GM18502 (cell line): ENCODE measurements around the gene ARHGEF4.

ENCODE experiments used
- ATAC-seq: cut with Tn5 transposase; IDR thresholded peaks from one replicate; pipeline ENCODE4 v1.9.1; 2021; ENCODE audit warnings: mild to moderate bottlenecking; ENCODE audit not compliant: unreplicated experiment, poor library complexity

ARHGEF4 gene

DNA sequence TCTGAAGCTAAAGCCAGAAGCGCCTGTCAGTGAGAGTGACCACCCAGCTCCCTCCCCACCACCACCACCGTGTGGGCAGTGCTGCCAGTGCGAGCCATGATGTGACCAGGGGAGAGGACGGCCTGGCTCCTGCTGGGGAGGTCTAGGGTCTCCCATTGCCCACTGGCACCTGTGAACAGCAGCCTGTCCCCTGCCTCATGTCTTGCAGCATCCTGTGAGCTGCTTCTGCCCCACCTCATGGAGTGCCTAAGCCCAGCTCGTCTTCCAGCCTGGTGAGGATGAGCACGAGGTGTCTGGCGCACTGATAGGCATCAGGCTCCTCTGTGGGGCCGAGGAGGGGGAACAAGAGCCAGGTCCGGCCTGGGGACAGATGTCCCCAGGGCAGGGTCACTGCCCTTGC lies 195.2 kb downstream of the ARHGEF4 start:
- ATAC-seq = no peak

DNA sequence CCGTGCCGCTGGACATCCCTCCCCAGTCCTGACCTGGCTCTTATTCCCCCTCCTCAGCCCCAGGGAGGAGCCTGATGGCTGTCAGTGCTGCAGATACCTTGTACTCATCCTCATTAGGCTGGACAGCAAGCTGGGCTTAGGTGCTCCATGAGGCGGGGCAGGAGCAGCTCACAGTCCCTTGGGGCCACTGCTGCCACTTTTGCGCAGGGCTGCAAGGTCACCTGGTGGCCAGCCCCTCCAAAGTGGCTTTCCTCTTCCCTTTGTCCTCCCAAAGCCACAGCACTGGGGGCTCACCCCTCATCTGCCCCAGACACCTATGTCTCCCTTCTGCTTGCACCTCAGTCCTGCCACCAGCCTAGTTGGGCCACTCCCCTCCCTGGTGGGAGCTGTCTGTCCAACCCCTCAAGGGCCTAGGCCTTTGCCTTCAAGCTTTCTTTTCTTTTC lies 195.7 kb downstream of the ARHGEF4 start:
- no peak for ATAC-seq

DNA sequence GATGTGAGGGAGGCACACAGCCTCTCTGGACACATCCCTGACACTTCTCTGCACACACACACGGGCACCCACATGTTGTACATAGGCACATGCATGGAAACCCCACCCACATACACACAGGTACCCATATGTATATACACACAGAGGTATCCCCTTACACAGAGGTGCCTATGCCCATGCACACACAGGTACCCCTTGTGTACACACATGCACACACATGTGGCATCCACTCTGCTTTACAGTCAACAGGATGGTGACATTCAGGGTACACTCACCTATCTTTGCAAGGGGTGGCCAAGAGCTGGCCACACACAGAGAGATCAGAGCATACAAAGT lies 197.0 kb downstream of the ARHGEF4 start:
- ATAC-seq = no peak

DNA sequence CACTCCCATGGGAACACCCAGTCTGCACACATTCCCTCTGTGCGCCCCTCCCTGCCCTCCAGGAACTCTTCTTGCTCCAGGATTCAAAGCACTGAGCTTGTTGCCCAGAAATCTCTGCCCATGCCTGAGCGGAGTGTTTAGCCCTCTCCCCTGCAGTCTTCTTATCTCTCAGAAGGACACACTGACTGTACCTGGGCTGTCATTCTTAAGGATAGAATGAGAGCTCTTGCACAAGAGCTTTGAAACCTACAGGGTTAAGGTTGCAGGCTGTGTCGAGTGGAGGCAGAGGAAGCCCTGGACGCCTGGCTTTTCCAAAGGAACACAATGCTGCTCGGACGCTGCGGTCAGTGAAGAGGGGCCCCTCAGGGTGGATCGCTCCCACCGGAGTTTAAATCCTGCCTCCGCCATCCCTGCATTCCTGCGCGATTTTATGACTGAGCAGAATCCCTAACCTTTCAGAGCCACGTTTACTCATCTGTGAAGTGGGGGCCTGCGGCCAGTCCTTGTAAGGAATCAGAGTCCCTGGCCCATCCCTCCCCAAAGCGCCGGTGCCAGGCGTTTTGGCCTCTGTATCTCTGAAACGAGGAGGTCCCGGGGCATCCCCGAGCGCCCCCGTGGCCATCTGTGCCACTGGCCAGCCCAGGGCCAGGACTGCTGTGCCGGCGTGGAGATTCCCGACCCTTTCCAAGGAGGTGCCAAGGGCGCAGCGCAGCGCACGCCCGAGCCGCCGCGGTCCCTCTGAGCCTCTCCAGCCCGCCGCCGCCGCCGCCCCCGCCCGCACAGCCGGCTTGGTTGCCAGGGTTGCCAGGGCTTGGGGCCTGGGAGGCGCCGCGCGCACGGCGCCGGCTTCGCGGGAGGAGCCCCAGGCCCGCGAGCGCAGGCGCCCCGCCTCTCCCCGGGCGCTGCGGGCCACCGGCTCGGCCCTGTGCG lies 197.7 kb downstream of the ARHGEF4 start:
- ATAC-seq = no peak

DNA sequence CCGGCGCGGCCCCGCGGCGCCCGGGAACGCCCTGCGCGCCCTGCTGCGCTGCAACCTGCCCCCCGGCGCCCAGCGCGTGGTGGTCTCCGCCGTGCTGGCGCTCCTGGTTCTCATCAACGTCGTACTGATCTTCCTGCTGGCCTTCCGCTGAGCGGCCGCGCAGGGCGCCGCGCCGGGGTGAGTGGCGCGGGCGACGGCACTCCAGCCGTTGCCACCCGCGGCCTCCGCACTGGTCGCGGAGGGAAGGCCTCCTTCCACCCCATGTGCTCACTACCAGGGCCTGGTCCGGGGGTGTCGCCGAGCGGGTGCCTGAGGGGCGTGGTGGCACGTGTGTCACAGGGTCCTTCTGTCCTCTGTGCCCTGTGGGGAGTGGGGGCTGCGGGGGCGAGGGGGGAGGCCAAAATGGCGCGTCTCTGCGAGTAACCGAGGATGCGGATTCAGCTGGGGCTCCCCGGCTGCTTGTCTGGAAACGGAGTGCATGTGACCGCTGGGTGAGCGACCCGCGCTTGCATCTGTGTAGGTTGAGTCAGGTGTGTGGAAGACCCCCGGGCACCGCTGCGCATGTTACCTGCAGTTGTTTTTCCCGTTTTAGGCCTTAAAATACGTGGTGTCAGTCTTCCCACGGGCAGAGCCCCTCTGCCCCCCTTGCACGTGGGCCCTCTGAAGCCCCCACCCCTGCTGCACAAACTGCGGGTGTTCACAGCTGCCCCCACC lies 198.6 kb downstream of the ARHGEF4 start:
- no peak for ATAC-seq

DNA sequence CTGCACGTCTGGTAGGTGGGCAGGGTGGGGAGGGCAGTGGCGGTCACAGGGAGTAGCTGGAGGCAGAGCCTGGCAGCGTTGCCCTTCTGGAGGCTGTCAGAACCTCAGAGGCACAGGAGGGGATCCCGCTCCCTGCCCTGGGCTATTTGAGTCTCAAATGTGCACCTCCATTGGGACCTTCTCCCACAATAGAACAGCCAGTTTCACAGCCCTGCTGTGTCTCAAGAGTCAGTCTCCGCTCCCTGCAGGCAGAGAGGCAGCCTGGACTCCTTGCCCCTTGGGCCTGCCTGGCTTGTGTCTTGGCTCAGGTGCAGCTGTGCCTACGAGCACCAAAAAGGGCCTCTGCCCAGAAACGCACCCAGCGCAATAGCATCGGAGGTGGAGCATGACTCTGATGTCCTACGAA lies 199.1 kb downstream of the ARHGEF4 start:
- ATAC-seq = no peak

- no peak for ATAC-seq
These were observed 199.6 kb downstream of the ARHGEF4 start for GRCh38 chr2:131036269-131036668.

DNA sequence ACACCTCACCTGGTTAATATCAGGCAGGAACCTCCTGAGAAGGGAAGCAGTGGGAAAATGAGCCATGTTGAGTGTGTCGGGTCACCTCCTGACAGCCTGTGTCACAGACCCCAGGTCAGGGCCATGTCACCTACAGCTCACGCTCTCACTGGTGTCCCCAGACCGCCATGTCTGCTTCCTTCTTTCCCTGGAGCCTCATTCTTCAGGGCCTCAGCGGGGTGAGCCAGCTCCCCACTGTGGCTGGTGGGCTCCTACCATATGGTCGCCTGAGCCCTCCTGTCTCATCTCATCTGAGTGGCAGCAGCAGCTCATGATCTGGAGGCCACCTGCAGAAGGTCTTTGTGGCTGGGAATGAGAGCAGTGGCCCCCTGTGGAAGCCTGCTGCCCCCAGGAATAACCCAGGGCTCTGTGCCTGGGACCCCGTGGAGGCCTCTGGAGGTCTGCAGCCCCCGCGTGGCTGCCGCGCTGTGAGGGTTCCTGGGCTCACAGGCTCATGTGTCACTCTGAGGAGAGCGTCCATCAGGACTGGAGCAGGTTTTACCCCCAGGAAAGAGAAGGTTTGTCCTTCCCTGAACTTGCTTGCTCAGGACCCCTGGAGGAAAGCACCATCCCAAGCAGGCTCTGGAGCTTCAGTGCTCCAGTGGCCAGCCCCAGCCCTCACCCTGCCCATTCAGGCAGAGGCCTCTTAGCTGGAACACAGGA lies 200.1 kb downstream of the ARHGEF4 start:
- no peak for ATAC-seq

GRCh38 chr2:131037398-131038257 lies 200.9 kb downstream of the ARHGEF4 start:
- no peak for ATAC-seq

DNA sequence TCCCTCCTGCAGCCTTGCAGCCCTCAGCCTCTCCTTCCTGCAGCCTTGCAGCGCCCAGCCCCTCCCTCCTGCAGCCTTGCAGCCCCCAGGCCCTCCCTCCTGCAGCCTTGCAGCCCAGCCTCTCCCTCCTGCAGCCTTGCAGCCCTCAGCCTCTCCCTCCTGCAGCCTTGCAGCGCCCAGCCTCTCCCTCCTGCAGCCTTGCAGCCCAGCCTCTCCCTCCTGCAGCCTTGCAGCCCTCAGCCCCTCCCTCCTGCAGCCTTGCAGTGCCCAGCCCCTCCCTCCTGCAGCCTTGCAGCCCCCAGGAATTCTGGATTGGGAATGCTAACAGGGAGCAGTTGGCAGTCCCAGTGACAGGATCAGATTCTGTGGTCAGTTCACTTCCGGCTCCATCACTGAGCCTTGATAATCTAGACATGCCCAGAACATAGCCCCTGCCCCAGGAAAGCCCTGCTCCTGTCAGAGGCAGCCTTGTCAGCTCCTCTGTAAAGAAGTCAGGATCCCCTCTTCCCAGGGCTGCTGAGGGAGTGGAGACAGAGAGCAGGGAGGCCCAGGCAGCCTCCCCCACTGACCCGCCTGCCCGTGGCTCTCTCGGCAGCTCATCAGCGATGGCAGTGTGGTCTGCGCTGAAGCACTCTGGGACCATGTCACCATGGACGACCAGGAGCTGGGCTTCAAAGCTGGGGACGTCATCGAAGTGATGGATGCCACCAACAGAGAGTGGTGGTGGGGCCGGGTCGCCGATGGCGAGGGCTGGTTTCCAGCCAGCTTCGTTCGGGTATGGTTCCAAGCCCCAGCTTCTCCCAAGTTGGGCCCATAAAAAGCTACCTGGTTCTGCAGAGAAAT lies 201.8 kb downstream of the ARHGEF4 start:
- ATAC-seq = no peak

GRCh38 chr2:131039101-131039440 lies 202.4 kb downstream of the ARHGEF4 start:
- no peak for ATAC-seq

GRCh38 chr2:131039535-131039907 lies 202.8 kb downstream of the ARHGEF4 start:
- ATAC-seq = no peak

DNA sequence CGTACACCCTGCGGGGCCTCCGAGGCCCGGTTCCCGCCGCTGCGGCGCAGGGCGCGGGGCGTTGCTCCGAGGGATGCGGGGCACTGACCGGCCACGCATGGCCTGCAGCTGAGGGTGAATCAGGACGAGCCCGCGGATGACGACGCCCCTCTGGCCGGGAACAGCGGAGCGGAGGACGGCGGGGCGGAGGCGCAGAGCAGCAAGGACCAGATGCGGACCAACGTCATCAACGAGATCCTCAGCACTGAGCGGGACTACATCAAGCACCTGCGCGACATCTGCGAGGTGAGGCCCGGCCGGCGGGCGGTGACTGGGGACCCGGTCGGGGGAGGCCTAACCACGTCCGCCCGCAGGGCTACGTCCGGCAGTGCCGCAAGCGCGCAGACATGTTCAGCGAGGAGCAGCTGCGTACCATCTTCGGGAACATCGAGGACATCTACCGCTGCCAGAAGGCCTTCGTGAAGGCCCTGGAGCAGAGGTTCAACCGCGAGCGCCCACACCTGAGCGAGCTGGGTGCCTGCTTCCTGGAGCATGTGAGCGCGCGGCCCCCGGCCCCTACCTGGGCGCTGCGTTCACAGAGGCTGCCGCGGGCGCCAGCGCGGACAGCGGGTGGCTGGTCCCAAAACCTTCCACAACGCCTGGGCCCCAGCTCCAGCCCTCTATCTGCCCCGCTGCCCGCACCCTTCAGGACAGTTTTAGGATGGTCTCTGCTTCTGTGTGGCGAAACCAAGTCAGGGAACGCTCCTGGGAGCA lies 203.4 kb downstream of the ARHGEF4 start:
- no peak for ATAC-seq

DNA sequence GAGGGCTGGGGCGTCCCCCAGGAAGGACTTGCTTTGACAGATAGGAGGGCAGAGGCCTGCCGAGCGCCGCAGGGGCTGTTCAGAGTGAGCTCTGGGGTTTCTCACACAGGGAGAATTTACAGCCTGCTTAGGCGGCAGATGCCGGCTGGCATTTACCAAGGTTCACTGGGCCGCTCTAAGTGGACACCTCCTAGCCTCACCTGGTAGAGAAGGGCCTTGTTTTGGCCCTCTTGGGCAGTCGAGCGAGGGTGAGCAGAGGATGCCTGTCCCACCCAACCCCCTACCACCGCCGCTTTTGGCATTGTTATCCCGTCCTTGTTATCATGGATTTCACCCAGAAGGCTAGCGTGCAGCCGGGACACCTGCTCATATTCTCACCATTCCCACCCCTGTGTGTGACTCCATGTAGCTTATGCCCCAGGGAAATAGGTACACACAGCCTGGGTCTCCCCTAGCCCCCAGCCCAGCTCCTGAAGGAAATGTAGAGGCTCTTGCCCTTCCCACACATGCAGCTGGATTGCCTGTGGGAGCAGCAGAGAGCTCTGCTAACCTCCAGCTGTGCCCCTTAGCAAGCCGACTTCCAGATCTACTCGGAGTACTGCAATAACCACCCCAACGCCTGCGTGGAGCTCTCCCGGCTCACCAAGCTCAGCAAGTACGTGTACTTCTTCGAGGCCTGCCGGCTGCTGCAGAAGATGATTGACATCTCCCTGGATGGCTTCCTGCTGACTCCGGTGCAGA lies 204.1 kb downstream of the ARHGEF4 start:
- no peak for ATAC-seq

DNA sequence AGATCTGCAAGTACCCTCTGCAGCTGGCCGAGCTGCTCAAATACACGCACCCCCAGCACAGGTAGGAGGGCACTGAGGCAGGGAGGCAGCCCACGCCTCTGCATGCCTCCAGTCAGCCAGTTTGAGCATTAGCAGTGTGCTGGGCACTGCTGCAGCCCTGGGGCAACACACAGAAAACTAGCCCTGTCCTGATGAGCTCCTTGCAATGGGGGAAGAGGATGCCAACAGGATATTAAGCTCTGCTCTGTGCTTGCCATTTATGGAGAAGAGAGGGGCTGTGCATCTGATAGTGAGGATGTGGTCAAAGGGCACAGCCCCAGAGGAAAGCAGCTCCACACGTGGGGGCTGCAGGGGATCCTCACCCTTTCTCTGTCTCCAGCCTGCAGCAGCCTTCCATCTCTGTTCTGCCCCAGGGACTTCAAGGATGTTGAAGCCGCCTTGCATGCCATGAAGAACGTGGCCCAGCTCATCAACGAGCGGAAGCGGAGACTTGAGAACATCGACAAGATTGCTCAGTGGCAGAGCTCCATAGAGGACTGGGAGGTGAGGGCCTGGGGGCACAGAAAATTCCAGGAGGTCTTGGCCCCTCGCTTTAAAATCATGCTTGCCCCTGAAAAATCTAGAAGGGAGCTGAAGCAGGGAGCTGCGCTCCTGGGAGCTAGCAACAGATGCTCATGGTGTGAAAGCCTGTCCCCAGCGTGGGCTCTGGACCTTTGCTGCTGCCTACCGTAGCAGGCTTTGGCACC lies 204.9 kb downstream of the ARHGEF4 start:
- no peak for ATAC-seq

DNA sequence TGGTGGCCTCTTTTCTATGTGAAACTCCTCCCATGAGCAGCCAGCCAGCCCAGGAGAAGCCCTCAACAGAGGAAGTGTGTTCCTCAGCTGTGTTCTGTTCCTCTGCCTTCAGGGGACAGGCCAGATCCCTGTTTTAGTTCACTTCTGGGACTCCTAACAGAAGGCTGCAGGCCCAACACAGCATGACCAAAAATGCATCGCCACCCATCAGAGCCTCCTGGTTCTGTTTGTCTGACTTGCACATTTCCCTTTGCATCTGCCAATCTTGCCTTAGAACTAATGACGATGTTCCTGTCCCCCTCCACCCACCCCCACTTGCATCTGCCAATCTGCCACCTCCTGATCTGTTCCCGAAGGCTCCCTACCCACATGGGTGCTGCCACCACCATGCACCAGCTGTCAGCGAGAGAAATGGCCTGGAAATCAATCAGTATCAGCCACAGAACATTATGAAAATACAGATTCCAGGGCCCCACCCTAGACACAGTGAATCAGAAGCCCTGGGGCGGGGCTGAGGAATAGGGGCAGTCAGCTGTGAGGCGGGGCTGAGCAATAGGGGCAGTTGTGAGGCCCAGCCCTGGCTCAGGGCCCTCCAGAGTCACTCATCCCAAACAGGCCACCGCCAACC lies 205.5 kb downstream of the ARHGEF4 start:
- ATAC-seq = no peak
